Tibial nerve (tissue), 4 donors: ENCODE results near the gene DUOXA2. TPM values are rescaled to one million over a fixed set of nuclear protein-coding genes. Genes with fewer than 3 reads are reported as not detected.

Source experiments
- DNase-seq, 2 donors: peaks; one replicate each; pipeline ENCODE4 v3.0.0-alpha.2; 2019; ENCODE audit warnings: low spot score in 2 of 2
- H3K27ac ChIP-seq, 4 donors: fragments of 200-600 bp; sonication (generic) in 3 of 4; one replicate each; pipeline ENCODE4 v1.5.1; 2017 to 2019; ENCODE audit warnings: mild to moderate bottlenecking in 1 of 4
- H3K27me3 ChIP-seq, 2 donors: fragments of 200-600 bp; sonication (generic) in 1 of 2; one replicate each; pipeline versions ENCODE4 v1.5.1 to v1.6.0; 2017 to 2019
- H3K36me3 ChIP-seq, 3 donors: fragments of 200-600 bp; sonication (generic); one replicate each; pipeline ENCODE4 v1.5.1; 2018 to 2019
- H3K4me1 ChIP-seq, 4 donors: fragments of 200-600 bp; sonication (generic) in 3 of 4; one replicate each; pipeline ENCODE4 v1.5.1; 2017 to 2019
- H3K4me3 ChIP-seq, 4 donors: fragments of 200-600 bp; sonication (generic) in 3 of 4; one replicate each; pipeline ENCODE4 v1.5.1; 2017 to 2019; ENCODE audit warnings: mild to moderate bottlenecking in 1 of 4, moderate library complexity in 1 of 4
- H3K9me3 ChIP-seq, 4 donors: fragments of 200-600 bp; sonication (generic) in 3 of 4; one replicate each; pipeline ENCODE4 v1.5.1; 2017 to 2019
- CTCF ChIP-seq, 5 experiments: fragments of 200-600 bp in 3 of 5; fragments of 450-650 bp in 2 of 5; sonication (generic) in 3 of 5; IDR thresholded peaks; one replicate each; pipeline ENCODE4 v1.5.1; 2016 to 2019; ENCODE audit warnings: antibody characterized with exemption in 5 of 5, mild to moderate bottlenecking in 3 of 5, moderate library complexity in 2 of 5
- EP300 ChIP-seq, 2 donors: sonication (generic); formaldehyde crosslinking; IDR thresholded peaks; one replicate each; pipeline ENCODE4 v1.6.1; 2017; ENCODE audit warnings: antibody characterized with exemption in 2 of 2, mild to moderate bottlenecking in 1 of 2
- POLR2A ChIP-seq, 2 donors: fragments of 450-650 bp; IDR thresholded peaks; one replicate each; pipeline ENCODE4 v1.6.1; 2017; ENCODE audit warnings: antibody characterized with exemption in 2 of 2, mild to moderate bottlenecking in 2 of 2, moderate library complexity in 2 of 2
- WGBS, 2 donors: methylation state at CpG; one replicate each; pipeline ENCODE4 v1.1.5; 2018; 5-methylcytosine and 5-hydroxymethylcytosine counted together
- total RNA-seq, 4 donors: library from RNA; depleted of rRNA; stranded (reverse); fragments of >200 nt; gene quantifications; one replicate each; pipeline ENCODE4 v1.1.0, GENCODE V29; 2016

The DUOXA2 gene
- total RNA-seq, 4 donors from 2014 or later, result not detected

DNA sequence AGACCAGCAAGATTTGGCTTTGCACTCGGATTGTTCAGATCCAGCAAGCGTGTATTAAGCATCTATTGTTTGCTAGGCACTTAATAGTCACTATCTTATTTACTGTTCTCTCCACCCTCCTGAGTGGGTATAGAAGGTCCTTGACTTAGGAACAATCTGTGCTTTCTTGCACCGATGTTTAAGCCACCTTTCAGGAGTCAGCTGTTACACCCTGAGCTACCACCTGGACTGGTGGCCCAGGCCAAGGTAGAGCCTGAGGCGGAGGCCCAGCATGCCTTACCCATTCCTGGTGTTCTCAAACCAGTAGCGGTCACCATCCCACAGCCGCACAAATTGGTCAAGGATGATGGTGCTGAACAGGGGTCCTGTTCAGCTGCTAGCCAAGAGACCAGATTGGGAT is 25.6 kb downstream of the DUOXA2 start:
- H3K4me3 ChIP-seq, result no peak overlapping the region
- TF ChIP-seq POLR2A (IDR thresholded peaks at IDR 0.05), result no peak
- TF ChIP-seq CTCF (IDR thresholded peaks at IDR 0.05), result no peak
- TF ChIP-seq EP300 (IDR thresholded peaks at IDR 0.05), result no peak
- H3K27me3 ChIP-seq, result peaks cover 0 to 19% of the 10 kb centered on the region in 2 donors
- DNase-seq, result no peak
- H3K27ac ChIP-seq, result no peak overlapping the region
- H3K9me3 ChIP-seq, result no peaks in the 10 kb centered on the region
- H3K4me1 ChIP-seq, result peaks cover 0 to 7% (median 7%) of the 10 kb centered on the region in 4 donors
- WGBS, 2 donors, result 92 to 94% methylated on average over 6 of the region's 6 CpGs
- H3K36me3 ChIP-seq, result peaks cover 0 to 33% (median 0%) of the 10 kb centered on the region in 3 donors

- Histone ChIP-seq H3K9me3 (no peaks in the 10 kb centered on the region), H3K27me3 (peaks cover 0 to 12% of the 10 kb centered on the region in 2 donors), H3K36me3 (peaks cover 0 to 35% (median 0%) of the 10 kb centered on the region in 3 donors), H3K4me1 (no peaks in the 10 kb centered on the region), H3K27ac (no peak overlapping the region), H3K4me3 (no peak overlapping the region)
- no peak for DNase-seq
- TF ChIP-seq EP300 (IDR thresholded peaks at IDR 0.05) (no peak), CTCF (IDR thresholded peaks at IDR 0.05) (no peak), POLR2A (IDR thresholded peaks at IDR 0.05) (no peak)
- 94 to 97% methylated on average over 10 of the region's 10 CpGs for WGBS, 2 donors
These were observed 26.6 kb downstream of the DUOXA2 start for GRCh38 chr15:45140557-45141250.

- Histone ChIP-seq H3K27ac (no peak overlapping the region), H3K27me3 (peaks cover 0 to 6% of the 10 kb centered on the region in 2 donors), H3K36me3 (peaks cover 0 to 35% (median 0%) of the 10 kb centered on the region in 3 donors), H3K9me3 (no peaks in the 10 kb centered on the region), H3K4me3 (no peak overlapping the region), H3K4me1 (no peaks in the 10 kb centered on the region)
- TF ChIP-seq EP300 (IDR thresholded peaks at IDR 0.05) (no peak), CTCF (IDR thresholded peaks at IDR 0.05) (no peak), POLR2A (IDR thresholded peaks at IDR 0.05) (no peak)
- 78 to 91% methylated on average over 5 of the region's 5 CpGs for WGBS, 2 donors
- no peak for DNase-seq
These were observed 27.3 kb downstream of the DUOXA2 start for GRCh38 chr15:45141386-45141785.

DNA sequence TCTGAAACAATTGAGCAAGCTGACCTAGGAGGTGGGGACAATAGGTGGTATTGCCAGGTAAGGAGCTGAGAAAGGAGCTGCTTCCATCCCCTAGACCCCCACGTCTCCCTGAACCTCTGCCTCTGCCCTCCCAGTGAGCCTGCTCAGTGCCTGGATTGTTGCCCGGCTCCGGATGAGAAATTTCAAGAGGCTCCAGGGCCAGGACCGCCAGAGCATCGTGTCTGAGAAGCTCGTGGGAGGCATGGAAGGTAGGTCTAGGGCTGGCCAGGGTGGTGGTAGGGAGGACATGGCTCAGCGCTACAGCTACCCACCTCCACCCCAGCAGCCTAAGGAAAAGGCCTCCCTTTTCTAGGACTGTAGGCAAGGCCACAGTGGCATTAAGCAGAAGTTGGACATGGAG is 28.9 kb downstream of the DUOXA2 start:
- no peaks in the 10 kb centered on the region for H3K27me3 ChIP-seq
- no peak overlapping the region for H3K4me3 ChIP-seq
- no peak overlapping the region for H3K27ac ChIP-seq
- no peaks in the 10 kb centered on the region for H3K4me1 ChIP-seq
- DNase-seq, result no peak
- 84 to 85% methylated on average over 7 of the region's 7 CpGs for WGBS, 2 donors
- H3K36me3 ChIP-seq, result peaks cover 0 to 35% (median 0%) of the 10 kb centered on the region in 3 donors
- H3K9me3 ChIP-seq, result no peaks in the 10 kb centered on the region
- TF ChIP-seq EP300 (IDR thresholded peaks at IDR 0.05), result no peak
- no peak for TF ChIP-seq POLR2A (IDR thresholded peaks at IDR 0.05)
- TF ChIP-seq CTCF (IDR thresholded peaks at IDR 0.05), result no peak

DNA sequence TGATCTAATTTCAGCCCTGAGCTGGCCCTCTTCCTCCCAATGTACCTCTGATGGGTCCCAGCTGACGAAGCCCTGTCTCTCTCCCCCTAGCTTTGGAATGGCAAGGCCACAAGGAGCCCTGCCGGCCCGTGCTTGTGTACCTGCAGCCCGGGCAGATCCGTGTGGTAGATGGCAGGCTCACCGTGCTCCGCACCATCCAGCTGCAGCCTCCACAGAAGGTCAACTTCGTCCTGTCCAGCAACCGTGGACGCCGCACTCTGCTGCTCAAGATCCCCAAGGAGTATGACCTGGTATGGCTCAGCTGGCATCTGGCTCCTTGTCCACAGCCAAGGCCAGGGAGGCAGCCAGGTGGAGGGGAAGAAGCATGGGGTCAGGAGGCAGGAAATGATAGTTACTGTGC is 29.8 kb downstream of the DUOXA2 start:
- H3K27ac ChIP-seq, result no peak overlapping the region
- H3K4me3 ChIP-seq, result no peak overlapping the region
- H3K4me1 ChIP-seq, result no peaks in the 10 kb centered on the region
- H3K36me3 ChIP-seq, result peaks cover 0 to 35% (median 0%) of the 10 kb centered on the region in 3 donors
- H3K27me3 ChIP-seq, result no peaks in the 10 kb centered on the region
- 91 to 95% methylated on average over 4 to 11 of the region's 11 CpGs for WGBS, 2 donors
- TF ChIP-seq EP300 (IDR thresholded peaks at IDR 0.05) (no peak), CTCF (IDR thresholded peaks at IDR 0.05) (no peak), POLR2A (IDR thresholded peaks at IDR 0.05) (no peak)
- H3K9me3 ChIP-seq, result no peaks in the 10 kb centered on the region
- no peak for DNase-seq
